Measurements from ENCODE around the gene LRRC61.

LRRC61 gene

GRCh38 chr7:150379441-150380379 lies 56.6 kb downstream of the LRRC61 start:
- H3K4me1 ChIP-seq (ENCODE audit: control insufficient read depth, low read depth, low read length): peaks cover 37% of the 10 kb centered on the region
- H4K5ac ChIP-seq (ENCODE audit: low read length): no peak overlapping the region
- H3K9ac ChIP-seq (ENCODE audit: low read length): peak overlapping the region; percentile 88
- peak overlapping the region; percentile 89 for H3K56ac ChIP-seq (ENCODE audit: low read length)
- no peak for DNase-seq
- H3K18ac ChIP-seq (ENCODE audit: low read length): peak overlapping the region; percentile 77
- peaks cover 30% of the 10 kb centered on the region for H3K79me2 ChIP-seq (ENCODE audit: control insufficient read depth, insufficient read depth, low read length)
- peak overlapping the region; percentile 24 for H2BK5ac ChIP-seq (ENCODE audit: low read length)
- H2AK5ac ChIP-seq (ENCODE audit: low read length): peak overlapping the region; percentile 76
- H3K27ac ChIP-seq (ENCODE audit: low read depth, low read length): peak overlapping the region; percentile 97
- peaks cover 27% of the 10 kb centered on the region for H3K79me1 ChIP-seq (ENCODE audit: low read length)
- H3K23ac ChIP-seq (ENCODE audit: low read length): peak overlapping the region; percentile 34
- peak overlapping the region; percentile 15 for H2BK120ac ChIP-seq (ENCODE audit: low read depth, low read length)
- no peak overlapping the region for H2BK15ac ChIP-seq (replicated peaks; ENCODE audit: low read depth)
- H3K27me3 ChIP-seq (ENCODE audit: insufficient read depth, low read length, poor library complexity): no peaks in the 10 kb centered on the region
- H3K4ac ChIP-seq (ENCODE audit: low read depth, low read length): peak overlapping the region; percentile 98
- WGBS (ENCODE audit: extremely low coverage, insufficient coverage, low lambda C conversion rate): no CpG with 5 or more reads among the region's 52 CpGs
- H3K36me3 ChIP-seq (ENCODE audit: control insufficient read depth, insufficient read depth, low read length): no peaks in the 10 kb centered on the region
- H3K4me3 ChIP-seq (ENCODE audit: low read length): peak overlapping the region; percentile 65
- peak overlapping the region; percentile 90 for H4K8ac ChIP-seq (ENCODE audit: low read depth, low read length)
- H3K4me2 ChIP-seq (ENCODE audit: low read length): peak overlapping the region; percentile 61

DNA sequence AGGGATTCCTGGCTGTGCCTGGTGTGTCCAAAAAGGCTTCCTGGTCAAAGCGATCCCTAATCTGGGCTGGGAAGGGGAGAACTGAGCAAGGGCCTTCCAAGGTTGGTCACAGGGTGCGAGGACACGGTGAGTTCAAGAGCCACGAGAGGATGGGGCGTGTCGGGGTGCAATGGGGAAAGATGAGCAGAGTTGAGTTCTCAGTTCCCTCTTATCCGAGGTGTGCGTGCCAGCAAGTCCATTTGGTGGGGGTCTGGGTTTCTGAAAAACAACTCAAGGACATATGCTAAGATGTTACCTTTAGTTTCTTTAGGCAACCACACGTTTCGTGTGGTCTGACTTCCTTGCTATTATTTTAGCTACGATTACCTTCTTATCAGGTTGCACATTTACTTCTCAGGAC lies 57.3 kb downstream of the LRRC61 start:
- Histone ChIP-seq H4K5ac (ENCODE audit: low read length) (no peak overlapping the region), H3K18ac (ENCODE audit: low read length) (no peak overlapping the region), H3K4me2 (ENCODE audit: low read length) (peak overlapping the region; percentile 61), H3K23ac (ENCODE audit: low read length) (no peak overlapping the region), H3K9ac (ENCODE audit: low read length) (peak overlapping the region; percentile 88), H3K79me1 (ENCODE audit: low read length) (peaks cover 29% of the 10 kb centered on the region), H3K27ac (ENCODE audit: low read depth, low read length) (no peak overlapping the region), H2BK15ac (replicated peaks; ENCODE audit: low read depth) (no peak overlapping the region), H3K27me3 (ENCODE audit: insufficient read depth, low read length, poor library complexity) (no peaks in the 10 kb centered on the region), H4K8ac (ENCODE audit: low read depth, low read length) (no peak overlapping the region), H3K4me3 (ENCODE audit: low read length) (peak overlapping the region; percentile 65), H2AK5ac (ENCODE audit: low read length) (peak overlapping the region; percentile 76), H3K56ac (ENCODE audit: low read length) (peak overlapping the region; percentile 89), H2BK120ac (ENCODE audit: low read depth, low read length) (no peak overlapping the region), H3K36me3 (ENCODE audit: control insufficient read depth, insufficient read depth, low read length) (no peaks in the 10 kb centered on the region), H3K4ac (ENCODE audit: low read depth, low read length) (no peak overlapping the region), H2BK5ac (ENCODE audit: low read length) (no peak overlapping the region), H3K79me2 (ENCODE audit: control insufficient read depth, insufficient read depth, low read length) (peaks cover 32% of the 10 kb centered on the region), H3K4me1 (ENCODE audit: control insufficient read depth, low read depth, low read length) (peaks cover 37% of the 10 kb centered on the region)
- no peak for DNase-seq
- WGBS (ENCODE audit: extremely low coverage, insufficient coverage, low lambda C conversion rate): no CpG with 5 or more reads among the region's 11 CpGs

DNA sequence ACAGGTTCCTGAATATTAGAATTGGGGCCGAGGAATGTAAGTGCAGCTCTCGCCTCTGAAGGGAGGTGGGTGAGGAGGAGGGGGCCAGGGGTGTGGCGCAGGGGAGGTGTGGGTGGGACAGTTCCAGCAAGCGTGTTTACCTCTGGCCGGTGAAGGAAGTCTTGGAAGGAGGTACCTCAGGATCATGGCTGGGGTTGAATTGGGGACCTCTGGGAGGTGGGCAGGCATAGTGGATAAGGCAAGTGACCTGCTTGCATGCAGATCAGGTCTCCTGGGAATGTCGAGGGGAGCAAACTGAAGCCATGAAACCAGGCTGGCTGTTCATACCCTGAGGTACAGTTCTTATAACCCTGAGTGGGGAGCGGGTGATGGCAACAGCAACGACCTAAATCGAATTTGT lies 57.9 kb downstream of the LRRC61 start:
- no peak for DNase-seq
- H3K23ac ChIP-seq (ENCODE audit: low read length): no peak overlapping the region
- H4K8ac ChIP-seq (ENCODE audit: low read depth, low read length): no peak overlapping the region
- H2BK15ac ChIP-seq (replicated peaks; ENCODE audit: low read depth): no peak overlapping the region
- peak overlapping the region; percentile 54 for H3K56ac ChIP-seq (ENCODE audit: low read length)
- H3K27ac ChIP-seq (ENCODE audit: low read depth, low read length): no peak overlapping the region
- peaks cover 32% of the 10 kb centered on the region for H3K79me2 ChIP-seq (ENCODE audit: control insufficient read depth, insufficient read depth, low read length)
- no peak overlapping the region for H2BK120ac ChIP-seq (ENCODE audit: low read depth, low read length)
- H3K4me1 ChIP-seq (ENCODE audit: control insufficient read depth, low read depth, low read length): peaks cover 35% of the 10 kb centered on the region
- H3K4me2 ChIP-seq (ENCODE audit: low read length): no peak overlapping the region
- H2AK5ac ChIP-seq (ENCODE audit: low read length): no peak overlapping the region
- peak overlapping the region; percentile 49 for H3K9ac ChIP-seq (ENCODE audit: low read length)
- H3K4ac ChIP-seq (ENCODE audit: low read depth, low read length): no peak overlapping the region
- no CpG with 5 or more reads among the region's 9 CpGs for WGBS (ENCODE audit: extremely low coverage, insufficient coverage, low lambda C conversion rate)
- H3K4me3 ChIP-seq (ENCODE audit: low read length): no peak overlapping the region
- H2BK5ac ChIP-seq (ENCODE audit: low read length): no peak overlapping the region
- peaks cover 27% of the 10 kb centered on the region for H3K79me1 ChIP-seq (ENCODE audit: low read length)
- H3K27me3 ChIP-seq (ENCODE audit: insufficient read depth, low read length, poor library complexity): no peaks in the 10 kb centered on the region
- no peaks in the 10 kb centered on the region for H3K36me3 ChIP-seq (ENCODE audit: control insufficient read depth, insufficient read depth, low read length)
- no peak overlapping the region for H4K5ac ChIP-seq (ENCODE audit: low read length)
- H3K18ac ChIP-seq (ENCODE audit: low read length): no peak overlapping the region

- Histone ChIP-seq H3K4ac (ENCODE audit: low read depth, low read length) (no peak overlapping the region), H2AK5ac (ENCODE audit: low read length) (no peak overlapping the region), H3K4me2 (ENCODE audit: low read length) (no peak overlapping the region), H3K79me1 (ENCODE audit: low read length) (peaks cover 25% of the 10 kb centered on the region), H3K36me3 (ENCODE audit: control insufficient read depth, insufficient read depth, low read length) (no peaks in the 10 kb centered on the region), H4K8ac (ENCODE audit: low read depth, low read length) (no peak overlapping the region), H4K5ac (ENCODE audit: low read length) (no peak overlapping the region), H3K56ac (ENCODE audit: low read length) (no peak overlapping the region), H3K4me1 (ENCODE audit: control insufficient read depth, low read depth, low read length) (peaks cover 29% of the 10 kb centered on the region), H3K9ac (ENCODE audit: low read length) (no peak overlapping the region), H2BK5ac (ENCODE audit: low read length) (no peak overlapping the region), H3K79me2 (ENCODE audit: control insufficient read depth, insufficient read depth, low read length) (peaks cover 32% of the 10 kb centered on the region), H3K27me3 (ENCODE audit: insufficient read depth, low read length, poor library complexity) (no peaks in the 10 kb centered on the region), H2BK120ac (ENCODE audit: low read depth, low read length) (no peak overlapping the region), H3K4me3 (ENCODE audit: low read length) (no peak overlapping the region), H2BK15ac (replicated peaks; ENCODE audit: low read depth) (no peak overlapping the region), H3K23ac (ENCODE audit: low read length) (no peak overlapping the region), H3K18ac (ENCODE audit: low read length) (peak overlapping the region; percentile 2), H3K27ac (ENCODE audit: low read depth, low read length) (no peak overlapping the region)
- no CpG with 5 or more reads among the region's 1 CpG for WGBS (ENCODE audit: extremely low coverage, insufficient coverage, low lambda C conversion rate)
- no peak for DNase-seq
Observed at GRCh38 chr7:150381785-150382122, 58.6 kb downstream of the LRRC61 start.

DNA sequence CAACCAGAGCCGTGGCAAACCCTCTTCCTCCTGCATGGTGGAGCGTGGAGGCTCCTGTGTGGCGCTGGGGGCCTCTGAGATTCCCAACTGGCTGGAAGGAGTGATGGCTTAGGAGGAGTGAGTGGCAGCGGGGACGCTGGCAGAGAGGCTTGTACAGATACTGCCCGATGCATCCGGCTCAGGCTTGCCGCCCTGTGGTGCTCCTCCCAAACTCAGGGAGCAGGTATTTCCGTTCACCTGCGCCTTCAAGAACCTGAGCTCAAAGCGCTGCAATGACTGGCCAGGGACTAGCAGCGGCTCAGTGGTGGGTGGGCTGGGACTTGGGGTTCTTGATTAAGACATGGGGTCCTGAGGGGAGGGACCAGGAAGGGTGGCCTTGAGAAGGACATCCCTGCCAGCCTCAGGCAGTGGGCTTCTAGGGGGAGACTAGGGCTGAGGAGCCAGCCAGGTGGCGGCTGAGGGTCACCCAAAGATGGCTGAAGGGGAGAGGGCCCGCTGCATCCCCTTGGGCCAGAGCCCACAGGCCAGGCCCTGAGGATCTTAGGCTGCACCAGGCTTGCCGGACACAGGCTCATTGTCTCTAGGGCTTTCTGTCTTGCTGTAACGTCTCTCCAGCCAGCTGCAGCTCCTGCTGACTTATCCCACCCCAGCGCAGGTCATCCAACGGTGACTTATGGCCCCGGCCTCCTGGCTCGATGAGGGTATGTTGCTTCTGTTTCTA lies 59.1 kb downstream of the LRRC61 start:
- H3K56ac ChIP-seq (ENCODE audit: low read length): peak overlapping the region; percentile 34
- H3K4me1 ChIP-seq (ENCODE audit: control insufficient read depth, low read depth, low read length): peaks cover 27% of the 10 kb centered on the region
- no peak overlapping the region for H3K27ac ChIP-seq (ENCODE audit: low read depth, low read length)
- H3K4ac ChIP-seq (ENCODE audit: low read depth, low read length): no peak overlapping the region
- H3K79me2 ChIP-seq (ENCODE audit: control insufficient read depth, insufficient read depth, low read length): peaks cover 32% of the 10 kb centered on the region
- no CpG with 5 or more reads among the region's 20 CpGs for WGBS (ENCODE audit: extremely low coverage, insufficient coverage, low lambda C conversion rate)
- no peak overlapping the region for H2BK120ac ChIP-seq (ENCODE audit: low read depth, low read length)
- H3K27me3 ChIP-seq (ENCODE audit: insufficient read depth, low read length, poor library complexity): no peaks in the 10 kb centered on the region
- H4K5ac ChIP-seq (ENCODE audit: low read length): no peak overlapping the region
- peak overlapping the region; percentile 2 for H3K18ac ChIP-seq (ENCODE audit: low read length)
- H3K36me3 ChIP-seq (ENCODE audit: control insufficient read depth, insufficient read depth, low read length): no peaks in the 10 kb centered on the region
- H3K9ac ChIP-seq (ENCODE audit: low read length): no peak overlapping the region
- no peak overlapping the region for H4K8ac ChIP-seq (ENCODE audit: low read depth, low read length)
- H3K23ac ChIP-seq (ENCODE audit: low read length): no peak overlapping the region
- H2BK15ac ChIP-seq (replicated peaks; ENCODE audit: low read depth): no peak overlapping the region
- peaks cover 25% of the 10 kb centered on the region for H3K79me1 ChIP-seq (ENCODE audit: low read length)
- no peak for DNase-seq
- H2BK5ac ChIP-seq (ENCODE audit: low read length): no peak overlapping the region
- no peak overlapping the region for H3K4me2 ChIP-seq (ENCODE audit: low read length)
- H3K4me3 ChIP-seq (ENCODE audit: low read length): no peak overlapping the region
- H2AK5ac ChIP-seq (ENCODE audit: low read length): no peak overlapping the region
